K562 treated with DMSO at 1 percent for 48 hours (cell line): ENCODE measurements around the gene SOS2. TPM values are rescaled to one million over a fixed set of nuclear protein-coding genes. Genes with fewer than 3 reads are reported as not detected.

ENCODE experiments used
- total RNA-seq: library from RNA; unstranded; fragments of 300-600 nt; gene quantifications from 2 replicates; pipeline ENCODE4 v1.2.3, GENCODE V29; 2022; ENCODE audit warnings: low replicate concordance; ENCODE audit errors: extremely low read depth

The SOS2 gene
- total RNA-seq: not detected in 2 replicates

GRCh38 chr14:50231475-50232275 lies at the start of gene SOS2:
TSS of gene SOS2 (minus strand) at chr14:50231578. CDS start at chr14:50231283, 295 bp downstream.

GRCh38 chr14:50116181-50116956 lies 115.0 kb downstream of the SOS2 start, which contains the start of gene VCPKMT:
TSS of gene VCPKMT (minus strand) at chr14:50116572. CDS start at chr14:50116552, 20 bp downstream.

Other genes starting within 250 kb of the SOS2 start
- gene VCPKMT, start 115.0 kb downstream of the SOS2 start, total RNA-seq: not detected in 2 replicates
- gene L2HGDH, start 80.7 kb upstream of the SOS2 start, total RNA-seq: not detected in 2 replicates
- gene DMAC2L, start 80.7 kb upstream of the SOS2 start, total RNA-seq: not detected in 2 replicates
- gene CDKL1, start 165.3 kb upstream of the SOS2 start, total RNA-seq: not detected in 2 replicates